GM12874 (cell line): ENCODE data around the gene PRF1.

Experiments
- TF ChIP-seq, protein P1 (sequence below): IDR thresholded peaks from 2 replicates; pipeline ENCODE4 v1.5.1; 2011; ENCODE audit warnings: low read depth, mild to moderate bottlenecking, control low read depth, low read length, moderate library complexity; ENCODE audit not compliant: insufficient read depth

Gene PRF1

DNA sequence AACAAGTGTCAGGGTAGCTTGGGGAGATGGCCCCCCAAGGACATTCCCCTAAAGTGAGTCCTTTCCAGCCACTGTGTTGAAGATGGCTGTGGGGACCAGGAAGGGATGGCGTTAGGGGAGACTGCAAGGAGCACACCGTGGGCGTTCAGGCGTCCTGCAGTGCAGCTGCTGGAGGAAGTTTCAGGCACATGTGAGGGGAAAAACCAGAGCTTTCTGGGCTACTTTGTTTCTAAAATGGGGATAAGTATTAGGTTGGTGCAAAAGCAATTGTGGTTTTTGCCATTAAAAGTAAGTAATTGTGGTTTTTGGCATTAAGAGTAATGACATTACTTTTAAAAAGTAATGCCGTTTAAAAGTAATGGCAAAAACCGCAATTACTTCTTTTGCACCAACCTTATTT lies 14.3 kb downstream of the PRF1 start:
- TF ChIP-seq, protein P1, sequence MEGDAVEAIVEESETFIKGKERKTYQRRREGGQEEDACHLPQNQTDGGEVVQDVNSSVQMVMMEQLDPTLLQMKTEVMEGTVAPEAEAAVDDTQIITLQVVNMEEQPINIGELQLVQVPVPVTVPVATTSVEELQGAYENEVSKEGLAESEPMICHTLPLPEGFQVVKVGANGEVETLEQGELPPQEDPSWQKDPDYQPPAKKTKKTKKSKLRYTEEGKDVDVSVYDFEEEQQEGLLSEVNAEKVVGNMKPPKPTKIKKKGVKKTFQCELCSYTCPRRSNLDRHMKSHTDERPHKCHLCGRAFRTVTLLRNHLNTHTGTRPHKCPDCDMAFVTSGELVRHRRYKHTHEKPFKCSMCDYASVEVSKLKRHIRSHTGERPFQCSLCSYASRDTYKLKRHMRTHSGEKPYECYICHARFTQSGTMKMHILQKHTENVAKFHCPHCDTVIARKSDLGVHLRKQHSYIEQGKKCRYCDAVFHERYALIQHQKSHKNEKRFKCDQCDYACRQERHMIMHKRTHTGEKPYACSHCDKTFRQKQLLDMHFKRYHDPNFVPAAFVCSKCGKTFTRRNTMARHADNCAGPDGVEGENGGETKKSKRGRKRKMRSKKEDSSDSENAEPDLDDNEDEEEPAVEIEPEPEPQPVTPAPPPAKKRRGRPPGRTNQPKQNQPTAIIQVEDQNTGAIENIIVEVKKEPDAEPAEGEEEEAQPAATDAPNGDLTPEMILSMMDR = no peak

DNA sequence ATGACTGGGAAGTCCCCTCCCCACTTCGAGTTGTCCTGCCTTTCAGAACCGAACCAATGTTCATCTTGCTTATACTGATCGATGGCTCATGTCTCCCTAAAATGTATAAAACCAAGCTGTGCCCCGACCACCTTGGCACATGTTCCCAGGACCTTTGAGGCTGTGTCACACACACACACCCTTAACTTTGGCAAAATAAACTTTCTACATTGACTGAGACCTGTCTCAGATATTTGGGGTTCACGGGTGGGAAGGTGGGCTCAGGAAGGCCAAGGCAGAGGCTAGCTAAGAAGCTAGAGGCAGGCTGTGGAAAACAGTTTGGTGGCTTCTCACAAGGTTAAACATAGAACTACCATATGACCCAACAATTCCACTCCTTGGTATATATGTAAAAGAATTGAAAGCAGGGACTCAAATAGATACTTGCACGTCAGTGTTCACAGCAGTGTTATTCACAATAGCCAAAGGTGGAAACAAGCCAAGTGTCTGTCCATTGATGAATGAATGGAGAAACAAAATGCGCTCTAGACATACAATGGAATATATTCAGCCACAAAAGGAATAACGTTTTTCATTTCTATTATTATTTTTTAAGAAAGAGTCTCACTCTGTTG lies 15.4 kb downstream of the PRF1 start:
- TF ChIP-seq, protein P1 = no peak

DNA sequence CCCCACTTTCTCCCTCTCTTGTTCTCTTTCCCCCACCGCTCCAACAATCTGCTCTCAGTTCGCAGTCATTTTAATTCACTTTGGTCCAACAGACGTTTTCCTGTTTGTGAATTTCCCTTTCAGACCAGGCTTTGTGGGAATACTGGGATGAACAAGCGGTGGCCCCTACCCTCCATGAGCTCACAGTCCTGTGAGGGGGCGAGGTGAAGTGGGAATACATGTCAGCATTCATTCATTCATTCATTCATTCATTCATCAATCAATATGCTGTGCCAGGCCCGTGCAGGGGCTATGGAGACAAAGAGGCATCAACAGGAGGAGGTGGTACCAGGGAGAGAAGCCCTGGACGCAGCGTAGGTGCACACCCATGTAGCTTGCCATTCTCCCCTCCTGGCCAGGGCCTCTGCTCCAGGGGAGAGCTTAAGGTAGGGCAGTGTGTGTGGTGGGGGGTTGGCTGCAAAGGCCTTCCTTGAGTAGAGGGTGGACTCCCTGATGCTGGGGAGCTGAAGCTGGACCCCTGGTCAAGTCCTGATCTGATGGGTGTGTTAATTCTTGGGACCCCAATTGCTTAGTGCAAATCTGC lies 16.1 kb downstream of the PRF1 start:
- TF ChIP-seq, protein P1 = no peak

DNA sequence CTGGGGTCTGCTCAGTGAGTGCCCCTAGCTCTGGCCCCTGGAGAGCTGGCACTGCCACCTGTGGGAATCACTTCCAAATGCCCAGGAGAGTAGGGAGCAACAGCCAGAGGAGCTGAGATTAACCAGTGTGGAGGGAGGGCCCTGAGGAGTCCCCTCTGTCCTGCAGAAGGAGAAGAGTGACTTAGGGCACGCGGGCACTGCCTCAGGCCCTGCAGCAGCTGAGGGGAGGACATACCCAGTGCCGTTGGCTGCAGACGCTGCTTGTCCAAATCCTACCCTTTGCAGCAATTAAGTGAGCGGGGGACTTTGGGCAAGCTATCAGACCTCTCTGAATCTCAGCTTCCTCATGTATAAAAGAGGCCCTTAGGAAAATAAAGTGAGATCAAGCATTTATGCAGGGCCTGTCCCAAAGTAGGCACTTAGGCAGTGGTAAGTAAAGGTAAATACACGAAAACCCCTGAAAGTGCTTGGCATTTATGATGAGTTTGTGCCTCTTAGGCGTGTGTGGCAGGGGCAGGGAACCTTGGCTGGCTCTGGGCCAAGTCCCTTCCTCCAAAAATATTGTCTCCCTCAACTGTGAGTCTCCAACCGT lies 16.9 kb downstream of the PRF1 start:
- TF ChIP-seq, protein P1 = no peak

DNA sequence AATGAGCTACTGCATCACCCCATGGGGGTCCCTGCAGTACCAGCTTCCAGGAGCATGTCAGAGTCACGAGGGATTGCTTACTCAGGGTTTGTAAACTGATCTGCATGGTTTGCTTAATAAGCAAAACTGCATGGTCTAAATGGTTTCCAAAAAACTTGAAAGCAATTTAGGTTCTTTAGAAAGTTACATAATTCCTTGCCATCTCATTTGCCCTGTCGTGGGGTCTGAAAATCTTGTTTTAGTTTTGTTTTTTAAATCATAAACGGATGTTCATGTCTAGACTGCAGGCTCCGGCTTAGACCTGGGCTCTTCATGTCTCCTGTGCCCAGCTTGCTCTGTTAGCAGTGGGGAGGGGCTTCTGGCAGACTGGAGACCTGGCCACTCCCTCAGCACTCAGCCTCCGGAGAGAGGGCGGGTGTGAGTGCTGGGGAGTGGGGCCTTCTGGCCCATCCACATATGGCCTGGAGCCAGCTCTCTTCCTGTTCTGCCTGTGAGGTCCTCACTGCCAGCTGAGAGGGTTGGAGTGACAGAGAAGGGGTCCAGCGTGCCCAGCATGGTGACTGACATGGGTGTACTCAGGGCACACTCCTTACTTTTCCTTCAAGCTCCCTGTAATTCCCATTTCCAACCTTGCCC lies 17.5 kb downstream of the PRF1 start:
- TF ChIP-seq, protein P1 = no peak

DNA sequence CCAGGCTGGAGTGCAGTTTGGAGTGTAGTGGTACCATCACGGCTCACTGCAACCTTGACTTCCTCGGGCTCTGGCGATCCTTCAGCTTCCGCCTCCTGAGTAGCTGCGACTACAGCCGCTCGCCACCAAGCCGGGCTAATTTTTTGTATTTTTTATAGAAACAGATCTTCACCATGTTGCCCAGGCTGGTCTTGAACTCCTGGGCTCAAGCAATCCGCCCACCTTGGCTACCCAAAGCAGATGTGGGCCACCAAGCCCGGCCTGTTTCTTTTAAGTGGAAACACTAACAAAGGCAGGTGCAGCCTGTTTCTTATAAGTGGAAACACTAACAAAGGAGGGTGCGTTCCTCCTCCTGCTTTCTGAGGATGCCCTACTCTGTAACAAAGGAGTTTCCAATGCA lies 18.2 kb downstream of the PRF1 start:
- TF ChIP-seq, protein P1 = no peak

DNA sequence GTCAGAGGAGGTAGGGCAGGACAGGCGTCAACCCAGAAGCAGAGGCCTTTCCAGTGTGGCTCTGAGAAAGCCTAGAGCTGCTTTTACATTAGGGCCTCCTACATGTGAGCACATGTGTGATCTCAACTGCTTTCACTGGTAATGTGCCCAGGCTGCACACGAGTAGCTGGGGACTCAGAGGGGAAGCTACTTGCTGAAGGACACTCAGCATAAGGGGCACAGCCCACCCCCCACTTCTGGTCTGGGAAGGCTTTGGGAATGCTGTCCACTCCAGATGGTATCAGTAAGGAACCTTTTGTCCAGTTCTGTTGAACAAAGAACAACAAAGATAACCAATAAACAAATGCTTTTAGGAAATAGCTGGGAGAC lies 18.9 kb downstream of the PRF1 start:
- TF ChIP-seq, protein P1 = no peak
